Stimulated activated naive CD8-positive, alpha-beta T cell treated with anti-CD3 and anti-CD28 coated beads, Interleukin-15, Interleukin-2, amounts not matched to agents 100 U/mL and 50 U/mL, for 24 hours (primary cell): Measurements from ENCODE around the gene HSCB.
A peak's percentile ranks its signal among the peaks of the same experiment; 100 is the strongest.
"Not testable (repeated sequence)": the region's sequence is repeated elsewhere in the genome, so short reads cannot be mapped to it uniquely, and the experiment has no call there.

Experiments used
- ATAC-seq: fragments of 150-1000 bp; cut with Tn5 transposase; one replicate; pipeline ENCODE4 v1.10.0; 2021
- DNase-seq: peaks from one replicate; pipeline ENCODE4 v3.0.0; 2021

Gene HSCB

GRCh38 chr22:28791841-28792490 is 50.1 kb downstream of the HSCB start:
- ATAC-seq = peak; percentile 33

DNA sequence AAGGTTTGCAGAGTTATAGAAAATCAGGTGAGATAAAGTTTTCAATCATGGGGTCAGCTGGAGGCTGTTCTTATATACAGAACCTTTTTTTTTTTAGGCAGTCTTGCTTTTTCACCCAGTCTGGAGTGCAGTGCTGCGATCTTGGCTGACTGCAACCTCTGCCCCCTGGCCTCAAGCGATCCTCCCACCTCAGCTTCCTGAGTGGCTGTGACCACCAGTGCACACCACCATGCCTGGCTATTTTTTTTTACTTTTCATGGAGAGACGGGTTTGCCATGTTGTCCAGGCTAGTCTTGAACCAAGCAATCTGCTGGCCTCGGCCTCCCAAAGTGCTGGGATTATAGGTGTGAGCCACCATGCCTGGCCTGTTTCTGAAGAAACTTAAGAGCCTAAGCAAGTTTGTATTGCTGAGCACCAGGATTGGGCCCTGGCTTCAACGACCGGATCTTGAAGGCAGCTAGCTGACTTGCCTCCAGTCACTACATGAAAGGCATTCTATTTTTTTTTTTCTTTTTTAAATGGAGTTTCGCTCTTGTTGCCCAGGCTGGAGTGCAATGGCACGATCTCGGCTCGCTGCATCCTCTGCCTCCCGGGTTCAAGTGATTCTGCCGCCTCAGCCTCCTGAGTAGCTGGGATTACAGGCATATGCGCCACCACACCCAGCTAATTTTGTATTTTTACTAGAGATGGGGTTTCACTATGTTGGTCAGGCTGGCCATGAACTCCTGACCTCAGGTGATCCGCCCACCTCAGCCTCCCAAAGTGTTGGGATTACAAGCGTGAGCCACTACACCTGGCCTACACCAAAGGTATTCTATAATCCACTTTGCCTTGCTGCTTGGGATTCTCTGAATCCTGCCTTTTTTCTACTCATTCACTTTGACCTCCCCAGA is 50.9 kb downstream of the HSCB start:
- ATAC-seq = no peak
- no peak for DNase-seq

More at GRCh38 chr22:28791841-28792490, 50.1 kb downstream of the HSCB start:
- no peak for DNase-seq

- ATAC-seq (no peak), DNase-seq (no peak)
Observed at GRCh38 chr22:28793976-28794584, 52.2 kb downstream of the HSCB start.

- ATAC-seq = no peak
- no peak for DNase-seq
Observed at GRCh38 chr22:28795071-28795693, 53.3 kb downstream of the HSCB start.

GRCh38 chr22:28795932-28796856 is 54.4 kb downstream of the HSCB start:
- DNase-seq = no peak
- ATAC-seq = no peak

GRCh38 chr22:28798810-28799605 is 57.2 kb downstream of the HSCB start:
- peak; percentile 31 for DNase-seq

DNA sequence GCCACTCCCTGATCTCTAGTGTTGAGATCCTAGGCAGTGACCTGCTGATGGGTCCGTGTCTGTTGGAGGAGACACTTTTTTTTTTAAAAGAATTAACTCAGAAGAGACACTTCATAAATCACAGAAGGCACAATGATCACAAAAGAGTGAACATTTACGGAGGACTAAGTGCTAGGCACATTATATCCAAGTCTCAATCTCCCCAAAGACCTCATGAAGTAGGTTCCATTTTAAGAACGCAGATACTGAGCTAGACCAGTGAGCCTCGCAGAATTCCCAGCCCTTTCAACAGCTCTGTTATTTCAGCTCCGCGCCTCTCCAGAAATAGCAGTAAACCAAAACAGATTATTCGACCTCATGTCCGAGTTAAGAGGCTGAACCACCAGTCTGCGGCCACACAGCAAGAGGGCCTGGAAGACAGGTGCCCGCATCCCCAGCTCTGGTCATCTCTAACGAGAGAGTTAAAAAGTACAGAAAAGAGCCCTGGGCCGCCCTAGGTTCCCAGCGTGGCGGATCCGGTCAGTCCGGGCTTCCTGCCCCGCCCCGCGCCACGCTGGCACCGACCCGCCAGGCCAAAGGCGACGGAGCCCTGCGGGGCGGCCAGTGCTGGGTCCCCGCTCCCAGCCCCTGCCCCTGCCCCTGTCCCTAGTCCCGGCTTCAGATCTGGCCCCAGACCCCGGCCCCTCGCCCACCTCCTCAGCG is 57.9 kb downstream of the HSCB start:
- DNase-seq = peak; percentile 53
- ATAC-seq = peak; percentile 41

More at GRCh38 chr22:28798810-28799605, 57.2 kb downstream of the HSCB start:
- peak; percentile 44 for ATAC-seq

DNA sequence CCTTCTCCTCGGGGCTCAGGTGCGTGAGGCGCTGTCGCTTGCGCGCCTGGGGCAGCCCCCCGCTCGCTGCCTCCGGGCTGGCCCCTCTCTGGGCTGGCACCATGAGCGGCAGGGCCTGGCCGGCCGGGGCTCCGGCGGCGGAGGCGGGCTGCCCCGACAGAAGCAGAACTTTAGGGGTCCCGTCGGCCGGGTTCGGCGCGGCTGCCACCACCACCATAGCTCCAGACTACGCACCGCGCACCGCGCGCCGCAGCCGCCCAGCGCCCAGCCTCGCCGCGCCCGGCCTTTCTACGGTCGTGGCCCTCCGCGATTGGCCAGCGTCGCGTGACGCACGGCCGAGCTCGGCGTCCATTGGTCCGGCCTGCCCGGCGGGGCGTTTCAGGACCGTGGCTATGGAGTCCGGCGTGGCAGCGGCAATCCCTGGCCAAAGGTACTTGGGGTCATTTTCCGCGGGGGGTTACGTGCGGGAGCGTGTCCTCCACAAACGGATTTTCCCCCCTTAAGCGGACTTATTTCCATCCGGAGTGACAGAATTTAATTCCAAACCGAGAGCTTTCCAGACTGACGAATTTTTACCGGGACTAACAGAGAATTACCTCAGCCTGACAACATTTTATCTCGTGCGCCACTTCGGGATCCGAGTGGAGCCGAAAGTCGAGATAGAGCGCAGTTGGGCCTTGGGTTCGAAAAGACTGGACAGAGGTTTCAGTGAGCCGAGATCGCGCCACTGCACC is 58.6 kb downstream of the HSCB start, which contains the start of gene XBP1:
XBP1 (minus strand) TSS at position 262 of the 734 bp plus-strand sequence.
- ATAC-seq = peak; percentile 91
- DNase-seq = peak; percentile 93

DNA sequence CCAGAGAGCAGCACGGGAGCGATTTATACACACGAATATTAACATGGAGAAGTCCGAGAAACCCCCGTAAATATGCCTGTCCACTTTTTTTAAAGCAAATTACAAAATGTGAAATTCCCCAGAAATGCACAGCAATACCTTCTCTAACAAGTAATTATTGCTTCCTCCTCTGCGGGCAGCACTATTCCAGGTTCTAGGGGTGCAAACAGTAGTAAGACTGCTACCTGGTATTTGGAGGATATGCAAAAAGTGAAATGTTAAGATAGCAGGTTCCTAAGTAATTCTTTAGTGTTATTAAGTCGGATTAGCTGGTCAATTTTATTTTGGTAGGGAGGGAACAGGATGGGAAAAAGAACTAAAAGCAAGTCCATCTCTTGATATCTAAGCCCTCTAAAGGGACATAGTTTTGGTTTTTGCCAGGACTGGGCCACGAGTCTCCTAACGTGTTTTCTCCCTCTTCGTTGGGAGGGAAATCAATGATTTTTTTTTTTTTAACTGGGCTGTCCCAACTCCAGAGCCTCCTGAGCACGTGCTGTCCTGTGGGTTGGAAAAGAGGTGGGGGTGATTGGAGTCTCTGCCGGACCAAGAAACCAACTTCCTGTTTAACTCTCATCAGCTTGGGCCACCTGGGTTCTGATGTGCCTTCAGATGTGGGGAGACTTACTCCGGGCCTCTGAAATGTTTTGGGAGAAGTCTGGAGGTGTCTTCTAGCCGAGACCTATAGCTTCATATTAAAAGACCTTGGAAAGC is 60.2 kb downstream of the HSCB start:
- DNase-seq (peak; percentile 21), ATAC-seq (no peak)

- DNase-seq (no peak), ATAC-seq (no peak)
Observed at GRCh38 chr22:28802595-28803123, 60.8 kb downstream of the HSCB start.

DNA sequence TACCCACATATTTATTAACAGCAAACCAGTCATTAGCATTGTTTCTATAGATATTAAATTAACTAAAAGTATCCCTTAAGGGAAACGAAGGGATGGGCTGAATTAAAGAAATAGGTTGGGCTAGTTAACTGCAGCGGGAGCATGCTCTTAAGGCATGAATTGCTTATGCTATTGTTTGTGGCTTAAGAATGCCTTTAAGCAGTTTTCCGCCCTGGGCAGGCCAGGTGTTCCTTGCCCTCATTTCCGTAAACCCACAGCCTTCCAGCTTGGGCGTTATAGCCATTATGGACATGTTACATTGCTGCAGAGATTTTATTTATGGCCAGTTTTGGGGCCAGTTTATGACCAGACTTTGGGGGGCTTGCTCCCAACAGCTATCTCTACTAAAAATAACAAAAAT is 63.6 kb downstream of the HSCB start:
- ATAC-seq, DNase-seq: not testable (repeated sequence)
